Smooth muscle cell (in vitro differentiated cells): Measurements from ENCODE around the gene UQCRHL. TPM values are rescaled to one million over a fixed set of nuclear protein-coding genes. Genes with fewer than 3 reads are reported as not detected.

Source experiments
- DNase-seq: peaks from one replicate; lab custom pipeline; 2025; ENCODE audit not compliant: unreplicated experiment; lab: John Stamatoyannopoulos, UW
- H2AFZ ChIP-seq: fragments of 200-600 bp; sonication (generic); 2 replicates; pipeline ENCODE4 v1.6.0; 2016; ENCODE audit warnings: antibody characterized with exemption, low read depth, mild to moderate bottlenecking
- H3F3A ChIP-seq: fragments of 200-600 bp; sonication (generic); 2 replicates; pipeline ENCODE4 v1.6.0; 2017; ENCODE audit warnings: antibody characterized with exemption, low read depth
- H3K27ac ChIP-seq: fragments of 200-600 bp; sonication (generic); 2 replicates; pipeline ENCODE4 v1.5.1; 2016; ENCODE audit warnings: low read depth, mild to moderate bottlenecking
- H3K27me3 ChIP-seq: fragments of 200-600 bp; sonication (generic); 2 replicates; pipeline ENCODE4 v1.6.1; 2016; ENCODE audit warnings: low read depth, mild to moderate bottlenecking
- H3K36me3 ChIP-seq: fragments of 200-600 bp; sonication (generic); 2 replicates; pipeline ENCODE4 v1.5.1; 2016; ENCODE audit warnings: low read depth
- H3K4me1 ChIP-seq: fragments of 200-600 bp; sonication (generic); 2 replicates; pipeline ENCODE4 v1.5.1; 2016; ENCODE audit warnings: low read depth
- H3K4me2 ChIP-seq: fragments of 200-600 bp; sonication (generic); 2 replicates; pipeline ENCODE4 v1.6.0; 2016; ENCODE audit warnings: mild to moderate bottlenecking
- H3K4me3 ChIP-seq: fragments of 200-600 bp; sonication (generic); 2 replicates; pipeline ENCODE4 v1.5.1; 2016; ENCODE audit warnings: mild to moderate bottlenecking
- H3K79me2 ChIP-seq: fragments of 200-600 bp; sonication (generic); 2 replicates; pipeline ENCODE4 v1.6.0; 2016; ENCODE audit warnings: low read depth, mild to moderate bottlenecking
- H3K9ac ChIP-seq: fragments of 200-600 bp; sonication (generic); 2 replicates; pipeline ENCODE4 v1.6.0; 2016; ENCODE audit warnings: low read depth
- H3K9me3 ChIP-seq: fragments of 200-600 bp; sonication (generic); replicated peaks from 2 replicates; pipeline ENCODE4 v1.5.1; 2016; ENCODE audit warnings: low read depth
- H4K20me1 ChIP-seq: fragments of 200-600 bp; sonication (generic); 2 replicates; pipeline ENCODE4 v1.6.0; 2016; ENCODE audit warnings: low read depth
- CTCF ChIP-seq: fragments of 200-600 bp; sonication (generic); IDR thresholded peaks from 2 replicates; pipeline ENCODE4 v1.5.1; 2017; ENCODE audit warnings: borderline replicate concordance, mild to moderate bottlenecking, antibody characterized with exemption; ENCODE audit not compliant: insufficient read depth, poor library complexity, severe bottlenecking
- WGBS: methylation state at CpG from one replicate; pipeline ENCODE4 v1.1.7; 2016; ENCODE audit warnings: low lambda C conversion rate; 5-methylcytosine and 5-hydroxymethylcytosine counted together
- polyA plus RNA-seq: library from polyadenylated mRNA; unstranded; fragments of >200 nt; fragmentation: Nextera tagmentation; extraction: Ambion mirVana; gene quantifications from 2 replicates; pipeline ENCODE4 v1.2.1, GENCODE V29; 2016
- total RNA-seq: library from RNA; depleted of rRNA; stranded (reverse); fragments of >200 nt; gene quantifications from 2 replicates; pipeline ENCODE4 v1.2.3, GENCODE V29; 2014

The UQCRHL gene
- total and polyA plus RNA-seq, 2 experiments from 2014 or later: 1.1 to 4.4 TPM

GRCh38 chr1:15777909-15778707, 29.3 kb downstream of the UQCRHL start:
- no peaks in the 10 kb centered on the region for H3K9me3 ChIP-seq
- no peak overlapping the region for H3K4me3 ChIP-seq
- no peak overlapping the region for H3K9ac ChIP-seq
- 98% methylated on average over 7 of the region's 7 CpGs for WGBS
- no peaks in the 10 kb centered on the region for H3K79me2 ChIP-seq
- no peak for DNase-seq
- no peaks in the 10 kb centered on the region for H3F3A ChIP-seq
- no peak overlapping the region for H3K4me2 ChIP-seq
- no peaks in the 10 kb centered on the region for H3K4me1 ChIP-seq
- H3K36me3 ChIP-seq: peaks cover 5% of the 10 kb centered on the region
- no peaks in the 10 kb centered on the region for H3K27me3 ChIP-seq
- no peak overlapping the region for H3K27ac ChIP-seq
- TF ChIP-seq CTCF: no peak
- no peak overlapping the region for H2AFZ ChIP-seq
- H4K20me1 ChIP-seq: peaks cover 13% of the 10 kb centered on the region

GRCh38 chr1:15775706-15776105, 31.7 kb downstream of the UQCRHL start:
- WGBS: 84% methylated on average over 2 of the region's 2 CpGs
- Histone ChIP-seq H3K27ac (no peak overlapping the region), H3K36me3 (peaks cover 10% of the 10 kb centered on the region), H3K9ac (no peak overlapping the region), H3K79me2 (no peaks in the 10 kb centered on the region), H4K20me1 (peaks cover 28% of the 10 kb centered on the region), H3F3A (no peaks in the 10 kb centered on the region), H3K4me2 (no peak overlapping the region), H3K4me1 (no peaks in the 10 kb centered on the region), H3K27me3 (no peaks in the 10 kb centered on the region), H2AFZ (no peak overlapping the region), H3K4me3 (no peak overlapping the region), H3K9me3 (no peaks in the 10 kb centered on the region)
- TF ChIP-seq CTCF: no peak
- no peak for DNase-seq

GRCh38 chr1:15771836-15772515, 35.5 kb downstream of the UQCRHL start:
- Histone ChIP-seq H2AFZ (no peak overlapping the region), H3K9ac (no peak overlapping the region), H3F3A (no peaks in the 10 kb centered on the region), H4K20me1 (peaks cover 41% of the 10 kb centered on the region), H3K4me1 (no peaks in the 10 kb centered on the region), H3K9me3 (no peaks in the 10 kb centered on the region), H3K27ac (no peak overlapping the region), H3K27me3 (no peaks in the 10 kb centered on the region), H3K79me2 (no peaks in the 10 kb centered on the region), H3K36me3 (peaks cover 10% of the 10 kb centered on the region), H3K4me2 (no peak overlapping the region), H3K4me3 (no peak overlapping the region)
- TF ChIP-seq CTCF: no peak
- 97% methylated on average over 6 of the region's 6 CpGs for WGBS
- no peak for DNase-seq
